Caco-2 (cell line): ENCODE measurements around the gene LORICRIN. TPM values are rescaled to one million over a fixed set of nuclear protein-coding genes. Genes with fewer than 3 reads are reported as not detected.

Experiments
- BruUV-seq: library from RNA; stranded (reverse); fragments of 400-500 nt; replicated peaks from 2 replicates; lab custom pipeline; 2021; lab: Mats Ljungman, UMichigan
- CTCF ChIA-PET: fragments of 300-600 bp; sonication (Branson Sonifier 250); formaldehyde crosslinking; loops from one replicate; lab custom pipeline; 2022; ENCODE audit warnings: antibody characterized with exemption; lab: Charles Lee
- POLR2A ChIA-PET: fragments of 300-600 bp; sonication (Branson Sonifier 250); formaldehyde crosslinking; loops from one replicate; lab custom pipeline; 2022; ENCODE audit warnings: antibody characterized with exemption; lab: Charles Lee
- DNase-seq, 2 experiments: peaks; one replicate each; pipeline versions ENCODE4 v3.0.0 to v3.0.0-alpha.2; 2020 to 2022
- H3K27me3 ChIP-seq: replicated peaks from 2 replicates; pipeline ENCODE4 v1.6.0; 2011; ENCODE audit warnings: low read length; ENCODE audit not compliant: control insufficient read depth, insufficient read depth
- H3K36me3 ChIP-seq: 2 replicates; pipeline ENCODE4 v1.5.1; 2011; ENCODE audit warnings: low read length; ENCODE audit not compliant: control insufficient read depth, insufficient read depth
- H3K4me1 ChIP-seq: fragments of 250-450 bp; sonication (Bioruptor Pico); 2 replicates; pipeline ENCODE4 v1.5.1; 2020; ENCODE audit warnings: mild to moderate bottlenecking
- H3K4me3 ChIP-seq: 2 replicates; pipeline ENCODE4 v1.5.1; 2011; ENCODE audit warnings: low read depth, mild to moderate bottlenecking, control low read depth, low read length
- H3K9me3 ChIP-seq: fragments of 250-450 bp; sonication (Bioruptor Pico); 2 replicates; pipeline ENCODE4 v1.5.1; 2020; ENCODE audit warnings: mild to moderate bottlenecking, moderate library complexity
- H3K27ac Mint-ChIP-seq: one replicate; pipeline ENCODE4 v1.8.0; 2022; ENCODE audit warnings: mixed read lengths; ENCODE audit not compliant: unreplicated experiment
- H3K27me3 Mint-ChIP-seq: one replicate; pipeline ENCODE4 v1.8.0; 2022; ENCODE audit warnings: mixed read lengths; ENCODE audit not compliant: insufficient read depth, unreplicated experiment
- H3K36me3 Mint-ChIP-seq: one replicate; pipeline ENCODE4 v1.8.0; 2022; ENCODE audit warnings: mild to moderate bottlenecking, mixed read lengths; ENCODE audit not compliant: insufficient read depth, unreplicated experiment
- H3K4me1 Mint-ChIP-seq: one replicate; pipeline ENCODE4 v1.8.0; 2022; ENCODE audit warnings: low read depth, mixed read lengths; ENCODE audit not compliant: unreplicated experiment
- H3K4me3 Mint-ChIP-seq: one replicate; pipeline ENCODE4 v1.8.0; 2022; ENCODE audit warnings: mild to moderate bottlenecking, moderate library complexity, mixed read lengths; ENCODE audit not compliant: unreplicated experiment
- H3K9me3 Mint-ChIP-seq: one replicate; pipeline ENCODE4 v1.8.0; 2022; ENCODE audit warnings: mixed read lengths; ENCODE audit not compliant: unreplicated experiment
- intact Hi-C: fragments of 100-400 bp; cut with micrococcal nuclease; formaldehyde crosslinking; loops from one replicate; pipeline ENCODE4 v1.10.0; 2022; ENCODE audit not compliant: unreplicated experiment
- total RNA-seq: library from RNA; stranded (reverse); gene quantifications from 2 replicates; pipeline ENCODE4 v1.2.3, GENCODE V29; 2022
- TF ChIP-seq, protein P1 (sequence below), 2 experiments: fragments of 200-600 bp in 1 of 2; IDR thresholded peaks; 1 replicate in 1 of 2; 2 replicates in 1 of 2; pipeline versions ENCODE4 v1.5.1 to v1.8.0; 2011 to 2022; ENCODE audit warnings: antibody characterized with exemption in 1 of 2, control low read depth in 1 of 2, inconsistent platforms in 1 of 2, low read depth in 1 of 2, low read length in 1 of 2, mild to moderate bottlenecking in 1 of 2, moderate library complexity in 1 of 2; ENCODE audit not compliant: insufficient read depth in 1 of 2, severe bottlenecking in 1 of 2, unreplicated experiment in 1 of 2

The LORICRIN gene
- total RNA-seq, 1 experiment from 2014 or later: not detected

DNA sequence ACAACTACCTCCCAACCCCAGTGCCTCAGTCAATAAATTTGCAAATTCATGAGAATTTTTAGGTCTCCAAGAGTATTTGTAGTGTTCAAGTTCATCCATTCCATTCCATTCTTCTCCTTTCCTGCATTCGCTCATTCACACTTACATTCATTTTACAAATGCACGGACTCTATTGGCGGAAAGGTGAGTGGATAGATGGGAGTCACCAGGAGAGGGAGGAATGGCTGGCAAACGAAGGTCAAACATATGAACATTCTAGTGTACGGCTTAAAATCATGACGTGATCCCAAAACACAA lies 2.5 kb downstream of the LORICRIN start:
- ChIA-PET CTCF (no interaction called here), POLR2A (no interaction called here)
- H3K4me1 ChIP-seq: no peaks in the 10 kb centered on the region
- no peak overlapping the region for H3K27ac Mint-ChIP-seq
- TF ChIP-seq, protein P1, sequence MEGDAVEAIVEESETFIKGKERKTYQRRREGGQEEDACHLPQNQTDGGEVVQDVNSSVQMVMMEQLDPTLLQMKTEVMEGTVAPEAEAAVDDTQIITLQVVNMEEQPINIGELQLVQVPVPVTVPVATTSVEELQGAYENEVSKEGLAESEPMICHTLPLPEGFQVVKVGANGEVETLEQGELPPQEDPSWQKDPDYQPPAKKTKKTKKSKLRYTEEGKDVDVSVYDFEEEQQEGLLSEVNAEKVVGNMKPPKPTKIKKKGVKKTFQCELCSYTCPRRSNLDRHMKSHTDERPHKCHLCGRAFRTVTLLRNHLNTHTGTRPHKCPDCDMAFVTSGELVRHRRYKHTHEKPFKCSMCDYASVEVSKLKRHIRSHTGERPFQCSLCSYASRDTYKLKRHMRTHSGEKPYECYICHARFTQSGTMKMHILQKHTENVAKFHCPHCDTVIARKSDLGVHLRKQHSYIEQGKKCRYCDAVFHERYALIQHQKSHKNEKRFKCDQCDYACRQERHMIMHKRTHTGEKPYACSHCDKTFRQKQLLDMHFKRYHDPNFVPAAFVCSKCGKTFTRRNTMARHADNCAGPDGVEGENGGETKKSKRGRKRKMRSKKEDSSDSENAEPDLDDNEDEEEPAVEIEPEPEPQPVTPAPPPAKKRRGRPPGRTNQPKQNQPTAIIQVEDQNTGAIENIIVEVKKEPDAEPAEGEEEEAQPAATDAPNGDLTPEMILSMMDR (IDR thresholded peaks at IDR 0.05; ENCODE audit: insufficient read depth in 1 of 2, low read depth in 1 of 2, low read length in 1 of 2, severe bottlenecking in 1 of 2, unreplicated experiment in 1 of 2): no peak
- no peaks in the 10 kb centered on the region for H3K4me1 Mint-ChIP-seq
- peaks cover 26% of the 10 kb centered on the region for H3K27me3 Mint-ChIP-seq
- H3K36me3 ChIP-seq: no peaks in the 10 kb centered on the region
- H3K9me3 Mint-ChIP-seq: no peaks in the 10 kb centered on the region
- no peaks in the 10 kb centered on the region for H3K36me3 Mint-ChIP-seq
- no peak for DNase-seq
- no peaks in the 10 kb centered on the region; the same call in 1 of the 2 replicates for H3K27me3 ChIP-seq
- no peak overlapping the region for H3K4me3 Mint-ChIP-seq
- H3K4me3 ChIP-seq: no peak overlapping the region
- BruUV-seq: no TSS peak
- H3K9me3 ChIP-seq: no peaks in the 10 kb centered on the region
- intact Hi-C loops: no loop called here

DNA sequence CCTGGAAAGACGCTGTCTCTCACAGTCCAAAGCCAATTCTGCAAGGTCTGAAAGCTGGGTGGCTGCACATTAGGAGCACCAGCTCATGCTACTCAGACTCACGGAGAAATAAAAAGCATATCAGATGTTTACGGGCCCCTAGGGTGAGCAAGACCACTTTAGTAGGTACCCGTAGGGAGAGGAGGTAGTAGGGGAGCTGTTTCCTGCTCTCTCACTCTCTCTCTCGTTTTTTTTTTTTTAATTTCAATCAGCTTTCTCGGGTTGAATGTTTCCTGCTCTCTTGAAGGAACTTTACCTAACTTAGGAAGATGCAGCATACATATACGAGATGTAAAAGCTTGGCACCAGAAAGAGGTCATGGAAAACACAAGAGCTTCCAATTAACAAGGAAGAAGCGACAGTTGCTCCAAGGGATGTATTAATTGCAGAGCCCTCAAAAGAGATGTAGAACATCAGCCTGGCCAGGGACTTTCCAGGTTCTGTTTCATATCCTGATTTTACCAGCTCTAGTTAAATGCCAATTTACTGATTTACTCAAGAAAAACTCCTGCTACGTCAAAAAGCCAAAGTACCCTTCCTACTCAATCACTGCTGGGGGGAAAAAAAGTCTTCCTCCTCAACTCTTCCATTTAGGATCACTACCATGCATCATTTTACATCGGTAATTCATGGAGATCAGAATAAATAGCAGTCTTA lies 3.1 kb downstream of the LORICRIN start:
- CTCF ChIA-PET: no interaction called here
- Mint-ChIP-seq H3K27ac (no peak overlapping the region), H3K36me3 (no peaks in the 10 kb centered on the region), H3K4me3 (no peak overlapping the region), H3K4me1 (no peaks in the 10 kb centered on the region), H3K27me3 (peaks cover 27% of the 10 kb centered on the region), H3K9me3 (no peaks in the 10 kb centered on the region)
- no peak overlapping the region for H3K4me3 ChIP-seq
- POLR2A ChIA-PET: no interaction called here
- no peaks in the 10 kb centered on the region; the same call in 1 of the 2 replicates for H3K27me3 ChIP-seq
- no peaks in the 10 kb centered on the region for H3K9me3 ChIP-seq
- no peaks in the 10 kb centered on the region for H3K36me3 ChIP-seq
- no TSS peak for BruUV-seq
- H3K4me1 ChIP-seq: no peaks in the 10 kb centered on the region
- intact Hi-C loops: no loop called here
- no peak for DNase-seq
- TF ChIP-seq, protein P1 (IDR thresholded peaks at IDR 0.05; ENCODE audit: insufficient read depth in 1 of 2, low read depth in 1 of 2, low read length in 1 of 2, severe bottlenecking in 1 of 2, unreplicated experiment in 1 of 2): no peak

DNA sequence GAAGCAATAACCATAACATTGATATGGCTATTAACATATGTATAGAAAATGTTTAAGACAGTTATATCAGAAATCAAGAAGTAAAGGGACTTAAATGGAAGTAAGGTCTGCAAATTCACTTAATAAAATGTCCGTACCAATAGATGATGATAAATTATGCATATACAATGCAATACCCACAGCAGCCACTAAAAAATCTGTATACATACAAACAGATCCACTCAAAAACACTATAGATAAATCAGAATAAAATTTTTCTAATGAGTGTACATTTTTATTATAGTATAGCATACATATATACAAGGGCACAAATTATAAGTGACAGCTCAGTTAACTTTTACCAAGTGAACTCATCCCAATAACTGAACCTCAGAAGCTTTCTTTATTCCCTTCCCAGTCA lies 6.0 kb downstream of the LORICRIN start:
- Mint-ChIP-seq H3K27ac (no peak overlapping the region), H3K4me1 (no peaks in the 10 kb centered on the region), H3K9me3 (no peaks in the 10 kb centered on the region), H3K4me3 (no peak overlapping the region), H3K27me3 (peaks cover 28% of the 10 kb centered on the region), H3K36me3 (no peaks in the 10 kb centered on the region)
- no peaks in the 10 kb centered on the region; the same call in 1 of the 2 replicates for H3K27me3 ChIP-seq
- no peak for DNase-seq
- H3K36me3 ChIP-seq: no peaks in the 10 kb centered on the region
- TF ChIP-seq, protein P1 (IDR thresholded peaks at IDR 0.05; ENCODE audit: insufficient read depth in 1 of 2, low read depth in 1 of 2, low read length in 1 of 2, severe bottlenecking in 1 of 2, unreplicated experiment in 1 of 2): no peak
- CTCF ChIA-PET: no interaction called here
- intact Hi-C loops: no loop called here
- no peaks in the 10 kb centered on the region for H3K9me3 ChIP-seq
- no peaks in the 10 kb centered on the region for H3K4me1 ChIP-seq
- no peak overlapping the region for H3K4me3 ChIP-seq
- no TSS peak for BruUV-seq
- POLR2A ChIA-PET: no interaction called here
